Choroid plexus epithelial cell (primary cell): ENCODE measurements around the gene BBX.

Source experiments
- DNase-seq: peaks from one replicate; pipeline ENCODE4 v3.0.0-alpha.2; 2010; ENCODE audit warnings: low read depth
- H3K4me3 ChIP-seq: 2 replicates; pipeline ENCODE4 v1.5.1; 2011; ENCODE audit warnings: low read depth, mild to moderate bottlenecking, control low read depth, low read length, moderate library complexity
- TF ChIP-seq, protein P1 (sequence below): conservative IDR thresholded peaks from 2 replicates; pipeline ENCODE4 v1.5.1; 2011; ENCODE audit warnings: low read depth, mild to moderate bottlenecking, control low read depth, inconsistent platforms, low read length, moderate library complexity

The BBX gene

DNA sequence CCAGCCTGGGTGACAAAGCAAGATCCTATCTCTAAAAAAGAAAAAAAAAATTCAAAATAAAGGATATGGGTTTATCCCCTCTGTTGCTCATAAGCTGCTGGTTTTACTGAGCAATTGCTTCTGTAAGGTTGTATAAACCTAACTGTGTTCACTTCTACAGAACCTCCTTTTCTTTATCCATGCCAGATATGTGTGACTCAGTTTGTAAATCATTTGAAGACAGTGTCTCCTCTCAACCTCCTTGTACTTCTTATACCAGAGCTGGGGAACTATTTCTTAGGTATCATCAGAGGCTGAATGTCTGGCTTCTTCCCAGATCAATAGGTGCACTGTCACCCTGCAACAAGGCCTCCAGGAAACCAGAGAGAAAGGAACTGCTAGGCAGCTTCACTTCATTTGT is 294.3 kb downstream of the BBX start:
- no peak for DNase-seq
- TF ChIP-seq, protein P1, sequence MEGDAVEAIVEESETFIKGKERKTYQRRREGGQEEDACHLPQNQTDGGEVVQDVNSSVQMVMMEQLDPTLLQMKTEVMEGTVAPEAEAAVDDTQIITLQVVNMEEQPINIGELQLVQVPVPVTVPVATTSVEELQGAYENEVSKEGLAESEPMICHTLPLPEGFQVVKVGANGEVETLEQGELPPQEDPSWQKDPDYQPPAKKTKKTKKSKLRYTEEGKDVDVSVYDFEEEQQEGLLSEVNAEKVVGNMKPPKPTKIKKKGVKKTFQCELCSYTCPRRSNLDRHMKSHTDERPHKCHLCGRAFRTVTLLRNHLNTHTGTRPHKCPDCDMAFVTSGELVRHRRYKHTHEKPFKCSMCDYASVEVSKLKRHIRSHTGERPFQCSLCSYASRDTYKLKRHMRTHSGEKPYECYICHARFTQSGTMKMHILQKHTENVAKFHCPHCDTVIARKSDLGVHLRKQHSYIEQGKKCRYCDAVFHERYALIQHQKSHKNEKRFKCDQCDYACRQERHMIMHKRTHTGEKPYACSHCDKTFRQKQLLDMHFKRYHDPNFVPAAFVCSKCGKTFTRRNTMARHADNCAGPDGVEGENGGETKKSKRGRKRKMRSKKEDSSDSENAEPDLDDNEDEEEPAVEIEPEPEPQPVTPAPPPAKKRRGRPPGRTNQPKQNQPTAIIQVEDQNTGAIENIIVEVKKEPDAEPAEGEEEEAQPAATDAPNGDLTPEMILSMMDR, result no peak
- H3K4me3 ChIP-seq, result no peak overlapping the region

DNA sequence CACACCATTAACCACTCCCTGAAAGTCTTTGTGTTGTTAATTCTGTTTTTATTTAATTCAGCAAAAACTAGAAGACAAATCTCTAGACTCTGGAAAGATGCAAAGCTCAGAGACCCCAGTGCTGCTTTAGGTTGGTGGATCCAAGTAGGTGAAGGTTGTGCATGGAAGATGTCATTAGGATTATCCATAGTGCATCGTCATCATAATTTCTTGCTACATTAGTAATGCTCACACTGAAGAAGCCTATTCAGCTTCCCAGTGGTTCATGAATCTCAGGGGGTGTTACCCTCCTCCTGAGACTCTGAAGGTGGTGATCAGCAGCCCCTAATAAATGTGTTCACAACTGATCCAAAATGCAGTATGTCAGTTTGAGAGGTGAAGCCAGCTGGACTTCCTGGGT is 295.3 kb downstream of the BBX start:
- no peak overlapping the region for H3K4me3 ChIP-seq
- DNase-seq, result no peak
- TF ChIP-seq, protein P1, result no peak

DNA sequence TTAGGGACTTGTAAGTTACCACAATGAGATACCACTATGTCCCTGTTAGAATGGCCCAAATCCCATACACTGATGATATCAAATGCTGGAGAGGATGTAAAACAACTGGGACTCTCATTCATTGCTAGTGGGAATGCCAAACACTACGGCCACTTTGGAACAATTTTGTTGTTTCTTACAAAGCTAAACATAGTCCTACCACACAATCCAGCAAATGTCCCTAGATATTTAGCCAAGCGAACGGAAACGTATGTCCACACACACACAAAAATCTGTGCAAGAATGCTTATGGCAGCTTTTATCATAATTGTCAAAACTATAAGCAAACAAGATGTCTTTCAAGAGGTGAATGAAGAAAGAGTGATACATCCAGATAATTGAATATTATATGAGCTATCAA is 296.9 kb downstream of the BBX start:
- TF ChIP-seq, protein P1, result no peak
- H3K4me3 ChIP-seq, result no peak overlapping the region
- DNase-seq, result no peak

DNA sequence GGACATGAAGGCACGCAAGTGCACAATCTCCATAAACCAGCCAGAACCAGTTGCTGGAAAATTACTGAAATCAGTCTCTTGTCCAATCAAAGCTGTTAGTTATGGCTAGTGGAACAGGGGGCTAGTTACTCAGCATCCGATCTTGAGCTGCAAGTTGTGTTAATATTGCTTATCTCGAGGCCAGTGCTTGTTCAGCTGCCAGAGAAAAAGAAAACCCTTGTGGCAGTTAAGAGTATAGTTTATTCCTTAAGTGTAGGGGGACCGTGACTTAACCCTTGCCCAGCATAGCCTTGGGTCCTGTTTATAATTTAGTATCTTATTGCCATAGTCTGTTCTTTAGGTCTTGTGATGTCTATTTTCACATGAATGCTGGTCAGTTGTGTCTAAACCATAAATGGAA is 299.5 kb downstream of the BBX start:
- DNase-seq, result no peak
- H3K4me3 ChIP-seq, result no peak overlapping the region
- TF ChIP-seq, protein P1, result no peak

DNA sequence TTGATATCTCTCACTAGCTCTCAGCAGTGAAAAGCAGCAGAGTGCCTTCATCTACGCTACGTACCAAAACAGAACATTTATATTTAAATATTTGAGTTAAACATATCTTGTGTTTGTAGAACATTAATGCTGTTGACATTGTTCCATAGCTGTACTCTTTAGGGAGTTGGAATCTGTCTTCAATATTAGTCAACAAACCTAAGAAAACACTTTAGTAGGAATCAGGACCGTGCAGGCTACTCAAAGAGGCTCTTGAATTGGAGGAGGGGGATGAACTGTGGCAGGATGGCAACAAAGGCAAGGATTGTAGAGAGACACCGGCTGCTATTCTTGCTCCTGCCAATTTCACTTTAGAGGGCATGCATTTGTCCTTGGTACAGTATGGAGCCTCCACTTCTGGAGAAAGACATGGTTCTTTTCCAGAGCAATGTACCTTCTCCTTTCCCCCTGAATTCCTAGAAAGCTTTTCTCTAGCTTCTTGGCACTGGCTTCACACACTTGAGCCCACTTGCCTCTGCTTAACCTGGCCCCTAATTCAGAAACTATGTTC is 302.1 kb downstream of the BBX start:
- no peak for DNase-seq
- TF ChIP-seq, protein P1, result no peak
- no peak overlapping the region for H3K4me3 ChIP-seq

DNA sequence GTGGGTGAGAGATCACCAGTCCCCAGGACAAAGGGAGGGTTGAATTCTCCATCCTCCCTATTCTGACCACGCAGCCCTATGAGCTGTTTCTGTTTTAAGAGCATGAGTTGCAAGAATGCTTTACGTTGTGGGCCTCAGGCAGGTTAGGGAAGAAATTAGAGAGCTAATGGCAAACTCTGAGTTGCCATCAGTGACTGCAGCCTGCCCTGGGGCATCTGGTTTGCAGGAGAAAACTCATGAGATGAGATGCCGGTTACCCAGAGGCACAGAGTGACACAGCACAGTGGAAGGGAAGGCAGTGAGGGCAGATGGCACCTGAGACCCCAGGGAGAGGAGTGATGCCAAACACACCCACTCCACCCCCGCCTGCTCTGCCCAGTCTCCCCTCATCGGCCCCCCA is 302.8 kb downstream of the BBX start:
- no peak overlapping the region for H3K4me3 ChIP-seq
- no peak for DNase-seq

DNA sequence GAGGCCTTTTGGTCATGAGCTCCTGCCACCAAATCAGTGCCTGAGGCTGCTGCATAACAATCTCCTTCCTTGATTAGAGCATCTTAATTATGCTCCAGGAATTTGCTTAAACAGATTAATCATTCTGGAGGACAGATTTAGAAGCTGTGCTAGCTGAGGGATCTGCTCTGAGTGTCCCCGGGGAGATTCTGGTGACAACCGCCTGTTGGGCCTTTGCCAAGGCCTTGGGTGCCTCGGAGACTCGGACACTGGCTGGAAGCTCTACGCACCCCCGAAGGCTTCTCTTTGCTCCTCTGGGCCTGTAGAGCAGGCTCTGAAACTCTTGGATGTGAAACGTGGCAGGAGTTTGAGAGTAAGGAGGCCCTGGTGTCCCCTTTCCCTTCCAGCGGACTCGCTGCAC is 304.0 kb downstream of the BBX start:
- TF ChIP-seq, protein P1, result no peak
- H3K4me3 ChIP-seq, result no peak overlapping the region
- no peak for DNase-seq

More for the DNA sequence above, 302.8 kb downstream of the BBX start:
- TF ChIP-seq, protein P1, result no peak
